SK-N-SH (cell line): ENCODE results near the gene SPPL2C. TPM values are rescaled to one million over a fixed set of nuclear protein-coding genes. Genes with fewer than 3 reads are reported as not detected.

Experiments used
- CTCF ChIA-PET: fragments of 300-600, 350-600 bp; formaldehyde crosslinking; extraction: SDS; loops from one replicate; lab custom pipeline; 2021; lab: Yijun Ruan, JAX
- POLR2A ChIA-PET: fragments of 350-600 bp; sonication (Branson Sonifier 250); formaldehyde crosslinking; extraction: SDS; loops from one replicate; lab custom pipeline; 2020; ENCODE audit warnings: antibody characterized with exemption, inconsistent platforms; lab: Yijun Ruan, JAX
- DNase-seq: peaks from one replicate; pipeline ENCODE4 v3.0.0; 2012
- H2AFZ ChIP-seq: fragments of 200-600 bp; sonication (generic); 2 replicates; pipeline ENCODE4 v1.8.1; 2016; ENCODE audit warnings: antibody characterized with exemption, mild to moderate bottlenecking, low read depth
- H3F3A ChIP-seq: fragments of 200-600 bp; sonication (generic); replicated peaks from 2 replicates; pipeline ENCODE3; 2016; ENCODE audit warnings: antibody characterized with exemption, mild to moderate bottlenecking; ENCODE audit not compliant: insufficient read depth
- H3K27ac ChIP-seq, 2 experiments: fragments of 200-500 bp in 1 of 2; fragments of 200-600 bp in 1 of 2; sonication (Bioruptor generic) in 1 of 2; sonication (generic), shearing (Covaris generic) in 1 of 2; 2 replicates each; pipeline versions ENCODE4 v1.5.1 to v1.6.1; 2014 to 2016; ENCODE audit warnings: low read depth in 2 of 2, inconsistent platforms in 1 of 2, low read length in 1 of 2, mild to moderate bottlenecking in 1 of 2, mixed read lengths in 1 of 2
- H3K27me3 ChIP-seq: fragments of 200-600 bp; sonication (generic), shearing (Covaris generic); 2 replicates; pipeline ENCODE4 v1.6.1; 2016; ENCODE audit warnings: mixed run types; ENCODE audit not compliant: insufficient read depth
- H3K36me3 ChIP-seq, 2 experiments: fragments of 200-500 bp in 1 of 2; fragments of 200-600 bp in 1 of 2; sonication (Bioruptor generic) in 1 of 2; sonication (generic) in 1 of 2; replicated peaks in 1 of 2; 2 replicates each; pipeline versions ENCODE3 to v1.5.1; 2014 to 2016; ENCODE audit warnings: low read length in 1 of 2, mild to moderate bottlenecking in 1 of 2; ENCODE audit not compliant: insufficient read depth in 2 of 2, control insufficient read depth in 1 of 2
- H3K4me1 ChIP-seq, 2 experiments: fragments of 200-500 bp in 1 of 2; fragments of 200-600 bp in 1 of 2; sonication (Bioruptor generic) in 1 of 2; sonication (generic), shearing (Covaris generic) in 1 of 2; 2 replicates each; pipeline versions ENCODE4 v1.5.1 to v1.6.1; 2014 to 2016; ENCODE audit warnings: low read depth in 1 of 2, low read length in 1 of 2, mixed run types in 1 of 2; ENCODE audit not compliant: insufficient read depth in 2 of 2, control insufficient read depth in 1 of 2
- H3K4me2 ChIP-seq: fragments of 200-600 bp; sonication (generic), shearing (Covaris generic); 2 replicates; pipeline ENCODE4 v1.6.1; 2017; ENCODE audit warnings: mixed run types
- H3K4me3 ChIP-seq, 2 experiments: fragments of 200-500 bp in 1 of 2; fragments of 200-600 bp in 1 of 2; sonication (Bioruptor generic) in 1 of 2; sonication (generic), shearing (Covaris generic) in 1 of 2; 2 replicates each; pipeline versions ENCODE4 v1.5.1 to v1.8.1; 2014 to 2016; ENCODE audit warnings: low read depth in 2 of 2, inconsistent platforms in 1 of 2, low read length in 1 of 2, mild to moderate bottlenecking in 1 of 2, mixed read lengths in 1 of 2, moderate library complexity in 1 of 2
- H3K79me2 ChIP-seq: fragments of 200-600 bp; sonication (generic); 2 replicates; pipeline ENCODE4 v1.8.1; 2017; ENCODE audit warnings: mild to moderate bottlenecking; ENCODE audit not compliant: insufficient read depth
- H3K9ac ChIP-seq: fragments of 200-600 bp; sonication (generic); 2 replicates; pipeline ENCODE4 v1.6.1; 2017; ENCODE audit warnings: mixed run types
- H3K9me2 ChIP-seq: fragments of 200-600 bp; sonication (generic); 2 replicates; pipeline ENCODE4 v1.6.1; 2017; ENCODE audit warnings: mixed run types
- H3K9me3 ChIP-seq: fragments of 200-600 bp; sonication (generic); 2 replicates; pipeline ENCODE4 v1.6.1; 2017; ENCODE audit warnings: mixed run types, mild to moderate bottlenecking, moderate library complexity
- H4K20me1 ChIP-seq: fragments of 200-600 bp; sonication (generic); 2 replicates; pipeline ENCODE4 v1.6.1; 2017; ENCODE audit warnings: mild to moderate bottlenecking, mixed run types; ENCODE audit not compliant: insufficient read depth
- CHD2 ChIP-seq: fragments of 150-350 bp; IDR thresholded peaks from 2 replicates; pipeline ENCODE4 v1.6.1; 2018; ENCODE audit warnings: low read length; ENCODE audit not compliant: partially characterized antibody
- EP300 ChIP-seq, 2 experiments: IDR thresholded peaks; 2 replicates each; pipeline versions ENCODE4 v1.4.0 to v1.6.1; 2012; ENCODE audit warnings: borderline replicate concordance in 1 of 2, low read depth in 1 of 2, low read length in 1 of 2
- FOXJ3 ChIP-seq: sonication (generic); formaldehyde crosslinking; IDR thresholded peaks from 2 replicates; pipeline ENCODE4 v1.5.1; 2020; ENCODE audit warnings: mild to moderate bottlenecking, missing genetic modification reagents
- GABPA ChIP-seq: IDR thresholded peaks from 2 replicates; pipeline ENCODE4 v1.4.0; 2012; ENCODE audit warnings: low read depth, mild to moderate bottlenecking
- MAX ChIP-seq: IDR thresholded peaks from 2 replicates; pipeline ENCODE4 v1.4.0; 2012; ENCODE audit warnings: low read depth
- NRF1 ChIP-seq: IDR thresholded peaks from 2 replicates; pipeline ENCODE4 v1.6.1; 2012; ENCODE audit warnings: low read depth, mild to moderate bottlenecking, low read length
- RAD21 ChIP-seq: IDR thresholded peaks from 2 replicates; pipeline ENCODE4 v1.6.1; 2012; ENCODE audit warnings: mild to moderate bottlenecking, low read length
- RCOR1 ChIP-seq: fragments of 150-350 bp; IDR thresholded peaks from 2 replicates; pipeline ENCODE4 v1.6.1; 2017; ENCODE audit warnings: antibody characterized with exemption, low read length
- REST ChIP-seq: IDR thresholded peaks from 2 replicates; pipeline ENCODE4 v1.6.1; 2012; ENCODE audit warnings: mild to moderate bottlenecking, low read depth, low read length, moderate library complexity
- RFX5 ChIP-seq: IDR thresholded peaks from 2 replicates; pipeline ENCODE4 v1.6.1; 2012; ENCODE audit warnings: mild to moderate bottlenecking, improper control_type of control experiment, low read length
- RXRA ChIP-seq: IDR thresholded peaks from 2 replicates; pipeline ENCODE4 v1.4.0; 2012; ENCODE audit warnings: low read depth, mild to moderate bottlenecking, borderline replicate concordance
- SIN3A ChIP-seq: IDR thresholded peaks from 2 replicates; pipeline ENCODE4 v1.6.1; 2012; ENCODE audit warnings: low read depth, mild to moderate bottlenecking, low read length, moderate library complexity, borderline replicate concordance
- TAF1 ChIP-seq: IDR thresholded peaks from 2 replicates; pipeline ENCODE4 v1.6.1; 2012; ENCODE audit warnings: low read depth, mild to moderate bottlenecking, low read length, moderate library complexity, borderline replicate concordance
- TCF12 ChIP-seq: IDR thresholded peaks from 2 replicates; pipeline ENCODE4 v1.4.0; 2012
- USF1 ChIP-seq: IDR thresholded peaks from 2 replicates; pipeline ENCODE4 v1.4.0; 2012; ENCODE audit warnings: low read depth, borderline replicate concordance
- YY1 ChIP-seq: IDR thresholded peaks from 2 replicates; pipeline ENCODE4 v1.4.0; 2012; ENCODE audit warnings: low read depth, mild to moderate bottlenecking
- WGBS: methylation state at CpG from one replicate; pipeline ENCODE4 v1.1.6; 2017; ENCODE audit warnings: low lambda C conversion rate; 5-methylcytosine and 5-hydroxymethylcytosine counted together
- polyA plus RNA-seq, 3 experiments: library from polyadenylated mRNA; depleted of rRNA; stranded (reverse); fragments of >200 nt; gene quantifications; 2 replicates each; pipeline ENCODE4 v1.2.3, GENCODE V29; 2012

SPPL2C gene
- polyA plus RNA-seq, 1 of the 3 experiments (the other 2 are of a cell fraction): not detected

GRCh38 chr17:45854209-45854608, 9.5 kb downstream of the SPPL2C start (continued):
- no peak for TF ChIP-seq NRF1
- no peak for TF ChIP-seq RFX5
- no peak for TF ChIP-seq RCOR1
- TF ChIP-seq TCF12: no peak
- no peak for TF ChIP-seq YY1

GRCh38 chr17:45855691-45856336, 11.1 kb downstream of the SPPL2C start:
- no peak overlapping the region for H2AFZ ChIP-seq
- H3K27ac ChIP-seq: no peak overlapping the region
- H4K20me1 ChIP-seq: no peaks in the 10 kb centered on the region
- no peak for DNase-seq
- H3K36me3 ChIP-seq: no peaks in the 10 kb centered on the region
- H3K4me1 ChIP-seq: peaks cover 0 to 8% of the 10 kb centered on the region in 2 experiments; a peak in 1 of 4 replicates
- WGBS: 48% methylated on average over 2 of the region's 2 CpGs
- H3K9ac ChIP-seq: no peak overlapping the region
- no peak overlapping the region for H3K4me3 ChIP-seq
- H3K9me2 ChIP-seq: no peaks in the 10 kb centered on the region
- CTCF ChIA-PET: interaction anchor here (0.8 to 3.0 kb wide), 5 partner anchors 24 to 216 kb away, joined by 4 to 9 read pairs (median 4); no protein-coding TSS in a partner anchor
- no peaks in the 10 kb centered on the region for H3K9me3 ChIP-seq
- POLR2A ChIA-PET: no interaction called here
- no peaks in the 10 kb centered on the region for H3F3A ChIP-seq
- no peak overlapping the region for H3K4me2 ChIP-seq
- TF ChIP-seq SIN3A: no peak
- no peak for TF ChIP-seq USF1
- no peak for TF ChIP-seq RXRA
- no peak for TF ChIP-seq EP300 (IDR thresholded peaks at IDR 0.05; ENCODE audit: borderline replicate concordance in 1 of 2, low read depth in 1 of 2, low read length in 1 of 2)
- TF ChIP-seq MAX: no peak
- no peak for TF ChIP-seq RAD21
- no peak for TF ChIP-seq GABPA
- TF ChIP-seq, all 33 proteins: peak for 0
- H3K27me3 ChIP-seq: peaks cover 7% of the 10 kb centered on the region; the same call in 1 of the 2 replicates
- H3K79me2 ChIP-seq: no peaks in the 10 kb centered on the region

GRCh38 chr17:45857977-45858708, 13.5 kb downstream of the SPPL2C start:
- no peaks in the 10 kb centered on the region for H3F3A ChIP-seq
- CTCF ChIA-PET: interaction anchor here (0.6 to 4.1 kb wide), 10 partner anchors 9 to 463 kb away, joined by 3 to 20 read pairs (median 3); partner anchors contain the start of gene CRHR1
- no peaks in the 10 kb centered on the region for H3K36me3 ChIP-seq
- POLR2A ChIA-PET: no interaction called here
- 0 out of 2 replicates have a peak, but pooled peaks cover 8% of the 10 kb centered on the region for H3K27me3 ChIP-seq
- no peaks in the 10 kb centered on the region for H4K20me1 ChIP-seq
- TF ChIP-seq CHD2: no peak
- TF ChIP-seq TAF1: no peak
- no peak for TF ChIP-seq FOXJ3 (CRISPR knock-in tag)
- TF ChIP-seq REST: peak; percentile 99
- TF ChIP-seq, all 33 proteins: peak for 1
- Histone ChIP-seq H3K9me3 (no peaks in the 10 kb centered on the region), H3K4me1 (peaks cover 0 to 12% of the 10 kb centered on the region in 2 experiments; a peak in 1 of 4 replicates), H3K9me2 (no peaks in the 10 kb centered on the region), H2AFZ (no peak overlapping the region), H3K79me2 (no peaks in the 10 kb centered on the region), H3K27ac (no peak overlapping the region), H3K4me2 (no peak overlapping the region), H3K9ac (no peak overlapping the region), H3K4me3 (no peak overlapping the region)
- DNase-seq: no peak
- 56% methylated on average over 10 of the region's 10 CpGs for WGBS
